ENCODE data around the gene ACOX2.

DNA sequence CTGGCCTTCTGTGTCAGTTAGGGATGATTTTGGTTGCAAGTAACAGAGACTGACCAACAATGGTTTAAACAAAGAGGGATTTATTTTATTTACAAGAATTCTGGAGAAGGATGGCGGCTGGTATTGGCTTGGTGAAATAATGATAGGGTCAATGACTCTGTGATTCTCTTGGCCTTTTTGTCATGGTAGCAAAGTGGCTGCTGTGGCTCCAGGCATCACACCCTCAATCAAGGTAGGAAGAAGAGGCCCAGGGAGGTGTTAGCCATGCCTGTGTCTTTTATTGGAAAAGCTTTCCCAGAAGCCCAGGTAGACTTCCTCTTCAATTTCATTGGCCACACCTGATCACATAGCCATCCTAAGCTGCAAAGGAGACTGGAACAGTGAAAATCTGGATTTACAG lies 27.1 kb upstream of the ACOX2 start:
- TF ChIP-seq POLR2AphosphoS5 (IDR thresholded peaks at IDR 0.05; ENCODE audit: borderline replicate concordance, low read depth, low read length), result no peak
- TF ChIP-seq EZH2 (IDR thresholded peaks at IDR 0.05), result no peak
